ENCODE measurements around the gene KAT8. TPM values are rescaled to one million over a fixed set of nuclear protein-coding genes. Genes with fewer than 3 reads are reported as not detected.

KAT8 gene
- polyA plus RNA-seq, 3 donors, result 34.5 to 136 (median 42.0) TPM

- Mint-ChIP-seq H3K9me3 (no peaks in the 10 kb centered on the region), H3K4me1 (peaks cover 27% of the 10 kb centered on the region), H3K4me3 (no peak overlapping the region), H3K27ac (peak overlapping the region in 4 of 7 donors; percentile 6 to 89 (median 29)), H3K27me3 (ENCODE audit: low read depth in 3 of 3) (peaks cover 0 to 5% (median 3%) of the 10 kb centered on the region in 3 donors), H3K36me3 (peaks cover 53 to 72% of the 10 kb centered on the region in 2 donors)
- H3K79me2 ChIP-seq (ENCODE audit: insufficient read depth, low read length), result peaks cover 49% of the 10 kb centered on the region
- intact Hi-C loops (cut with micrococcal nuclease), result no loop called here
- H2AFZ ChIP-seq (ENCODE audit: insufficient read depth, low read depth, low read length, poor library complexity, severe bottlenecking), result no peak overlapping the region
- peaks cover 76% of the 10 kb centered on the region for H4K20me1 ChIP-seq (ENCODE audit: insufficient read depth, low read length)
- H3K36me3 ChIP-seq (replicated peaks in 1 of 2; ENCODE audit: control insufficient read depth in 1 of 2, insufficient read depth in 2 of 2, low read length in 2 of 2), result peaks cover 62 to 94% of the 10 kb centered on the region in 2 donors
- whole genome bisulfite sequencing (ENCODE audit: insufficient coverage), result 91% methylated on average over 8 of the region's 14 CpGs
- H3K4me1 ChIP-seq (ENCODE audit: control insufficient read depth in 1 of 2, insufficient read depth in 2 of 2, low read length in 2 of 2), result peaks cover 10 to 23% of the 10 kb centered on the region in 2 donors
- DNase-seq, result no peak
- no peaks in the 10 kb centered on the region for H3K27me3 ChIP-seq (ENCODE audit: control insufficient read depth in 2 of 2, insufficient read depth in 2 of 2, low read length in 2 of 2)
- H3K27ac ChIP-seq (ENCODE audit: low read depth in 1 of 2, low read length in 2 of 2), result peak overlapping the region in 1 of 2 donors; percentile 56
- TF ChIP-seq CTCF (IDR thresholded peaks at IDR 0.05), result no peak
- no peak overlapping the region for H3K9ac ChIP-seq (ENCODE audit: insufficient read depth, low read length, poor library complexity, severe bottlenecking)
- H3K4me3 ChIP-seq (replicated peaks in 1 of 3; ENCODE audit: low read depth in 2 of 3, low read length in 3 of 3), result no peak overlapping the region
- H3K9me3 ChIP-seq (replicated peaks in 1 of 2; ENCODE audit: control insufficient read depth in 1 of 2, insufficient read depth in 1 of 2, low read length in 2 of 2), result no peaks in the 10 kb centered on the region
- no peak overlapping the region for H3K4me2 ChIP-seq (replicated peaks; ENCODE audit: extremely low read depth, low read length, poor library complexity, severe bottlenecking)
Observed at GRCh38 chr16:31082368-31083045, 35.0 kb upstream of the KAT8 start.

- WGBS (ENCODE audit: insufficient coverage), result no CpG with 5 or more reads among the region's 9 CpGs
- Histone ChIP-seq H4K20me1 (ENCODE audit: insufficient read depth, low read length) (peaks cover 70% of the 10 kb centered on the region), H3K4me3 (replicated peaks in 1 of 3; ENCODE audit: low read depth in 2 of 3, low read length in 3 of 3) (no peak overlapping the region), H2AFZ (ENCODE audit: insufficient read depth, low read depth, low read length, poor library complexity, severe bottlenecking) (no peak overlapping the region), H3K4me2 (replicated peaks; ENCODE audit: extremely low read depth, low read length, poor library complexity, severe bottlenecking) (no peak overlapping the region), H3K79me2 (ENCODE audit: insufficient read depth, low read length) (peaks cover 43% of the 10 kb centered on the region), H3K9me3 (replicated peaks in 1 of 2; ENCODE audit: control insufficient read depth in 1 of 2, insufficient read depth in 1 of 2, low read length in 2 of 2) (no peaks in the 10 kb centered on the region), H3K9ac (ENCODE audit: insufficient read depth, low read length, poor library complexity, severe bottlenecking) (peak overlapping the region; percentile 8), H3K27me3 (ENCODE audit: control insufficient read depth in 2 of 2, insufficient read depth in 2 of 2, low read length in 2 of 2) (no peaks in the 10 kb centered on the region), H3K27ac (ENCODE audit: low read depth in 1 of 2, low read length in 2 of 2) (no peak overlapping the region), H3K4me1 (ENCODE audit: control insufficient read depth in 1 of 2, insufficient read depth in 2 of 2, low read length in 2 of 2) (peaks cover 10 to 23% of the 10 kb centered on the region in 2 donors), H3K36me3 (replicated peaks in 1 of 2; ENCODE audit: control insufficient read depth in 1 of 2, insufficient read depth in 2 of 2, low read length in 2 of 2) (peaks cover 57 to 90% of the 10 kb centered on the region in 2 donors)
- peaks cover 47 to 66% of the 10 kb centered on the region in 2 donors for H3K36me3 Mint-ChIP-seq
- H3K27me3 Mint-ChIP-seq (ENCODE audit: low read depth in 3 of 3), result peaks cover 0 to 3% (median 3%) of the 10 kb centered on the region in 3 donors
- DNase-seq, result no peak
- intact Hi-C loops (cut with micrococcal nuclease), result no loop called here
- peak overlapping the region in 5 of 7 donors; percentile 30 to 66 (median 50) for H3K27ac Mint-ChIP-seq
- peaks cover 26% of the 10 kb centered on the region for H3K4me1 Mint-ChIP-seq
- H3K9me3 Mint-ChIP-seq, result no peaks in the 10 kb centered on the region
- TF ChIP-seq CTCF (IDR thresholded peaks at IDR 0.05), result no peak
- no peak overlapping the region for H3K4me3 Mint-ChIP-seq
Observed at GRCh38 chr16:31083081-31083480, 34.4 kb upstream of the KAT8 start.
